Activated T-helper 1 cell treated with anti-CD3 and anti-CD28 coated beads, Interleukin-12 subunit alpha, Interleukin-12 subunit beta, Interleukin-2, Interleukin-4 antibody, amounts not matched to agents 30 ng/mL and 10 ng/mL and 1 ng/mL, durations not matched to agents 14 hours and 24 hours and 36 hours (primary cell): ENCODE data around the gene CD81. TPM values are rescaled to one million over a fixed set of nuclear protein-coding genes. Genes with fewer than 3 reads are reported as not detected.

Experiments
- DNase-seq: peaks from one replicate; pipeline ENCODE4 v3.0.0; 2021; ENCODE audit warnings: low spot score
- H3K27ac Mint-ChIP-seq: one replicate; pipeline ENCODE4 v1.8.0; 2021; ENCODE audit warnings: mild to moderate bottlenecking, mixed read lengths
- H3K27me3 Mint-ChIP-seq: one replicate; pipeline ENCODE4 v1.8.0; 2022; ENCODE audit warnings: mild to moderate bottlenecking, moderate library complexity, mixed read lengths; ENCODE audit not compliant: insufficient read depth
- H3K36me3 Mint-ChIP-seq: one replicate; pipeline ENCODE4 v1.8.0; 2021; ENCODE audit warnings: low read depth, mixed read lengths
- H3K4me1 Mint-ChIP-seq: one replicate; pipeline ENCODE4 v1.8.0; 2021; ENCODE audit warnings: low read depth, mixed read lengths
- H3K4me3 Mint-ChIP-seq: one replicate; pipeline ENCODE4 v1.8.0; 2021; ENCODE audit warnings: mild to moderate bottlenecking, moderate library complexity, mixed read lengths
- H3K9me3 Mint-ChIP-seq: one replicate; pipeline ENCODE4 v1.8.0; 2021; ENCODE audit warnings: mixed read lengths
- intact Hi-C: fragments of 100-400 bp; cut with micrococcal nuclease; formaldehyde crosslinking; loops from one replicate; pipeline ENCODE4 v1.15.1; 2024
- total RNA-seq: library from RNA; stranded (reverse); gene quantifications from 2 replicates; pipeline ENCODE4 v1.2.3, GENCODE V29; 2022

CD81 gene
- total RNA-seq, 1 donor from 2014 or later: 247 TPM

GRCh38 chr11:2369896-2370295 lies 7.2 kb upstream of the CD81 start:
- intact Hi-C loops: loop anchor here (10.0 kb wide), 1 partner anchor 515 kb away; the partner anchor contains the start of gene LSP1
- Mint-ChIP-seq H3K9me3 (no peaks in the 10 kb centered on the region), H3K4me3 (no peak overlapping the region), H3K4me1 (no peaks in the 10 kb centered on the region), H3K27me3 (peaks cover 4% of the 10 kb centered on the region), H3K36me3 (no peaks in the 10 kb centered on the region), H3K27ac (no peak overlapping the region)
- no peak for DNase-seq

- DNase-seq: no peak
- Mint-ChIP-seq H3K4me3 (no peak overlapping the region), H3K27ac (no peak overlapping the region), H3K27me3 (peaks cover 4% of the 10 kb centered on the region), H3K36me3 (peaks cover 4% of the 10 kb centered on the region), H3K9me3 (no peaks in the 10 kb centered on the region), H3K4me1 (peaks cover 5% of the 10 kb centered on the region)
- intact Hi-C loops: loop anchor here (10.0 kb wide), 1 partner anchor 520 kb away; the partner anchor contains the start of gene LSP1
These were observed 2.5 kb upstream of the CD81 start for GRCh38 chr11:2374456-2375201.

DNA sequence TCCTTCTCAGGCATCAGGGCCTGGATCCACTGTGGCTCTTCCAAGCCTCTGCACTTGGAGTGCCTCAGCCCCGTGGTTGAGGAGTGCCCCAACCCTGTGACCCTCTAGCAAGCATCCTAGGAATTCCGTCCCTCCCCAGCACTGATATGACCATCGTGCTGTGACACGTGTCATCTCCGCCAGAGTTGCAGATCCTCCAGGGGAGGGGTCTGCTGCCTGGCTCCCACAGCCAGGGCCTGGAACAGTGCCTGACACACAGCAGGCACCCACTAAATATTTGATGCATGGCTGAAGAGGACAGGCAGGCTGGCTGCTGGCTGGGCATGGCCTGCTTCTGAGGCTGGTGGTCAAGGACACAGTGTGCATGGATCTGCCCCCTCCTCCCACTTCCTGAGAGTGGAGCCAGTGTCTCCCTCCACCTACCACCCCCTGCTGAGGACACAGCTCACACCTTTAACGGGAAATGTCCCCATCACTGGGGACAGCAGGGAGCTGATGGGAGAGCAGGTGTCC lies 1.7 kb upstream of the CD81 start:
- peaks cover 4% of the 10 kb centered on the region for H3K36me3 Mint-ChIP-seq
- H3K27ac Mint-ChIP-seq: no peak overlapping the region
- peaks cover 4% of the 10 kb centered on the region for H3K27me3 Mint-ChIP-seq
- H3K4me3 Mint-ChIP-seq: peak overlapping the region; percentile 70
- no peak for DNase-seq
- H3K4me1 Mint-ChIP-seq: peaks cover 10% of the 10 kb centered on the region
- intact Hi-C loops: loop anchor here (10.0 kb wide), 1 partner anchor 521 kb away; the partner anchor contains the start of gene LSP1
- no peaks in the 10 kb centered on the region for H3K9me3 Mint-ChIP-seq

- Mint-ChIP-seq H3K9me3 (no peaks in the 10 kb centered on the region), H3K4me3 (peak overlapping the region; percentile 70), H3K27me3 (peaks cover 4% of the 10 kb centered on the region), H3K4me1 (peaks cover 10% of the 10 kb centered on the region), H3K36me3 (peaks cover 4% of the 10 kb centered on the region), H3K27ac (peak overlapping the region; percentile 55)
- DNase-seq: no peak
- intact Hi-C loops: loop anchor here (10.0 kb wide), 1 partner anchor 521 kb away; the partner anchor contains the start of gene LSP1
These were observed 1.1 kb upstream of the CD81 start for GRCh38 chr11:2375964-2376551.

DNA sequence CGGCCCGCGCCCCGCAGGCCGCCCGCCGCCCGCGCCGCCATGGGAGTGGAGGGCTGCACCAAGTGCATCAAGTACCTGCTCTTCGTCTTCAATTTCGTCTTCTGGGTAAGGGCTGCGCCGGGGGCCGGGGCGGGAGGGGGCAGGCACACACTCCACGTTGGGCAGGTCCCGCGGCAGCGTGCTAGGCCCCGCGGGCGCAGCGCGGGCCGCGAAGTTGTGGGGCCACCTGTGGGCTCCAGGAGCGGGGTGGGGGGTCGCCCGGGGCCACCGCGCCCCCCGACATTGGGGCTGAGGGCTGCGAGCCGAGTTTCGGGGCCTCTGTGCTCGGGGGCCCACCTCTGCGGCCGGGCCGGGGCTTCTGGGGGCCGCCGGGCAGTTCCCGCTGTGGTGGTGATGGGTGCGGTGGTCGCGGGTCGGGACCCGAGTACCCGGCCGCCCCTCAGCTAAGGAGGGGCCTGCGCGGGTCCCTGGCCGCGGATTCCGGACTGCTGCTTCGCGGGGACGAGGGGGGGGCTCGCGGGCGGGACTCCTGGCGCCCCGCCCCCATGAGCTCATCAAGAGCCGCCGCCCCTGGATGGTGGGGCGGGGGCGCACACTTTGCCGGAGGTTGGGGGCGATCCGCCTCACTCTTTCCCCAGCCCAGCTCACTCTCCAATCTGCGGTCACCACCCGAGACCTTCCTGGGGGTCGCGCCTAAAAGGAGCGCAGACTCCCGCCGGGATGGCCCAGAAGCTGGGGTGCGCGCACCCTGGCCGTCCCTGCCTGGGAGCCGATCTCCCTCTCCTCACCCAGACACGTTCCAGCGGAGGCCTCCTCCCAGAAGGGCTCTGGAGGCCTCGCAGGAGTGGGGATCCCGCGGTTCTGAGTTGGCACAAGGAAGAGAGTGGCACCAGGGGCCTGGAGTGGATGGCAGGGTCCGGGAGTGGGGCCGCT lies 667 bp downstream of the CD81 start:
- no peaks in the 10 kb centered on the region for H3K9me3 Mint-ChIP-seq
- H3K27ac Mint-ChIP-seq: peak overlapping the region; percentile 87
- intact Hi-C loops: loop anchor here (1.0 to 10.0 kb wide), 6 partner anchors 23 to 525 kb away; partner anchors contain the start of genes LSP1, TRPM5 and TSSC4
- H3K36me3 Mint-ChIP-seq: peaks cover 7% of the 10 kb centered on the region
- H3K4me3 Mint-ChIP-seq: peak overlapping the region; percentile 90
- H3K27me3 Mint-ChIP-seq: peaks cover 4% of the 10 kb centered on the region
- peaks cover 10% of the 10 kb centered on the region for H3K4me1 Mint-ChIP-seq
- peak; percentile 44 for DNase-seq

- Mint-ChIP-seq H3K27ac (peak overlapping the region; percentile 87), H3K27me3 (peaks cover 3% of the 10 kb centered on the region), H3K4me1 (peaks cover 10% of the 10 kb centered on the region), H3K4me3 (peak overlapping the region; percentile 90), H3K36me3 (peaks cover 7% of the 10 kb centered on the region), H3K9me3 (no peaks in the 10 kb centered on the region)
- intact Hi-C loops: loop anchor here (1.0 to 10.0 kb wide), 2 partner anchors 22 to 524 kb away; partner anchors contain the start of genes LSP1 and TSSC4
- DNase-seq: no peak
These were observed 1.6 kb downstream of the CD81 start for GRCh38 chr11:2378527-2379210.

- H3K4me3 Mint-ChIP-seq: peak overlapping the region; percentile 90
- peak overlapping the region; percentile 29 for H3K27ac Mint-ChIP-seq
- intact Hi-C loops: loop anchor here (10.0 kb wide), 1 partner anchor 525 kb away; the partner anchor contains the start of gene LSP1
- no peak for DNase-seq
- peaks cover 7% of the 10 kb centered on the region for H3K36me3 Mint-ChIP-seq
- no peaks in the 10 kb centered on the region for H3K9me3 Mint-ChIP-seq
- peaks cover 11% of the 10 kb centered on the region for H3K4me1 Mint-ChIP-seq
- no peaks in the 10 kb centered on the region for H3K27me3 Mint-ChIP-seq
These were observed 2.5 kb downstream of the CD81 start for GRCh38 chr11:2379466-2380174.

DNA sequence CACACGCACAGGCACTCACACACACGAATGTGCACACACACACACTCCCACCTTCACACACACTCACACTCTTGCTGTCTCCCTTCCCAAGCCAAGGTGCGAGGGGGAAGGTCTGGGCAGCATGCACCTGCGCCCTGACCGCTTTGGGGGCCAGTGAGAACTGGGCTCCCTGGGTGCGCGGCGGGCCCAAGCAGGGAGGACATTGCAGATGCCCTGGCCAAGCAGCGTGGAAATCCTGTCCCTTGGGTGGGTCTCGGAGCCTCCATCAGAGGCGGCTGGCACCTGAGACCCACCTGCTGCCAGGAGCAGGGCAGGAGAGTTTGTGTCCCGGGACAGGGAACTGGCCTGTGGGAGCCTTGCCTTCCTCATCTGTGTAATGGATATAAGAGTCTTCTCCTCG lies 3.3 kb downstream of the CD81 start:
- Mint-ChIP-seq H3K4me3 (peak overlapping the region; percentile 90), H3K27ac (peak overlapping the region; percentile 29), H3K4me1 (peaks cover 18% of the 10 kb centered on the region), H3K27me3 (no peaks in the 10 kb centered on the region), H3K36me3 (peaks cover 7% of the 10 kb centered on the region), H3K9me3 (no peaks in the 10 kb centered on the region)
- no peak for DNase-seq
- intact Hi-C loops: no loop called here

GRCh38 chr11:2380807-2381350 lies 3.8 kb downstream of the CD81 start:
- H3K36me3 Mint-ChIP-seq: peaks cover 7% of the 10 kb centered on the region
- intact Hi-C loops: no loop called here
- H3K4me1 Mint-ChIP-seq: peaks cover 23% of the 10 kb centered on the region
- no peak overlapping the region for H3K4me3 Mint-ChIP-seq
- no peaks in the 10 kb centered on the region for H3K9me3 Mint-ChIP-seq
- no peak for DNase-seq
- no peak overlapping the region for H3K27ac Mint-ChIP-seq
- no peaks in the 10 kb centered on the region for H3K27me3 Mint-ChIP-seq

- peak overlapping the region; percentile 67 for H3K27ac Mint-ChIP-seq
- no peak for DNase-seq
- peak overlapping the region; percentile 33 for H3K4me3 Mint-ChIP-seq
- no peaks in the 10 kb centered on the region for H3K27me3 Mint-ChIP-seq
- no peaks in the 10 kb centered on the region for H3K9me3 Mint-ChIP-seq
- peaks cover 27% of the 10 kb centered on the region for H3K4me1 Mint-ChIP-seq
- peaks cover 10% of the 10 kb centered on the region for H3K36me3 Mint-ChIP-seq
- intact Hi-C loops: no loop called here
These were observed 4.5 kb downstream of the CD81 start for GRCh38 chr11:2381494-2382128.

- H3K36me3 Mint-ChIP-seq: peaks cover 10% of the 10 kb centered on the region
- H3K27me3 Mint-ChIP-seq: no peaks in the 10 kb centered on the region
- intact Hi-C loops: no loop called here
- H3K27ac Mint-ChIP-seq: no peak overlapping the region
- no peak for DNase-seq
- H3K4me1 Mint-ChIP-seq: peaks cover 27% of the 10 kb centered on the region
- H3K9me3 Mint-ChIP-seq: no peaks in the 10 kb centered on the region
- H3K4me3 Mint-ChIP-seq: no peak overlapping the region
These were observed 5.0 kb downstream of the CD81 start for GRCh38 chr11:2382129-2382517.
